Smooth muscle cell (in vitro differentiated cells): ENCODE results near the gene ZNF99. TPM values are rescaled to one million over a fixed set of nuclear protein-coding genes. Genes with fewer than 3 reads are reported as not detected.

Experiments used
- DNase-seq: peaks from one replicate; lab custom pipeline; 2025; ENCODE audit not compliant: unreplicated experiment; lab: John Stamatoyannopoulos, UW
- H2AFZ ChIP-seq: fragments of 200-600 bp; sonication (generic); 2 replicates; pipeline ENCODE4 v1.6.0; 2016; ENCODE audit warnings: antibody characterized with exemption, low read depth, mild to moderate bottlenecking
- H3F3A ChIP-seq: fragments of 200-600 bp; sonication (generic); 2 replicates; pipeline ENCODE4 v1.6.0; 2017; ENCODE audit warnings: antibody characterized with exemption, low read depth
- H3K27ac ChIP-seq: fragments of 200-600 bp; sonication (generic); 2 replicates; pipeline ENCODE4 v1.5.1; 2016; ENCODE audit warnings: low read depth, mild to moderate bottlenecking
- H3K27me3 ChIP-seq: fragments of 200-600 bp; sonication (generic); 2 replicates; pipeline ENCODE4 v1.6.1; 2016; ENCODE audit warnings: low read depth, mild to moderate bottlenecking
- H3K36me3 ChIP-seq: fragments of 200-600 bp; sonication (generic); 2 replicates; pipeline ENCODE4 v1.5.1; 2016; ENCODE audit warnings: low read depth
- H3K4me1 ChIP-seq: fragments of 200-600 bp; sonication (generic); 2 replicates; pipeline ENCODE4 v1.5.1; 2016; ENCODE audit warnings: low read depth
- H3K4me2 ChIP-seq: fragments of 200-600 bp; sonication (generic); 2 replicates; pipeline ENCODE4 v1.6.0; 2016; ENCODE audit warnings: mild to moderate bottlenecking
- H3K4me3 ChIP-seq: fragments of 200-600 bp; sonication (generic); 2 replicates; pipeline ENCODE4 v1.5.1; 2016; ENCODE audit warnings: mild to moderate bottlenecking
- H3K79me2 ChIP-seq: fragments of 200-600 bp; sonication (generic); 2 replicates; pipeline ENCODE4 v1.6.0; 2016; ENCODE audit warnings: low read depth, mild to moderate bottlenecking
- H3K9ac ChIP-seq: fragments of 200-600 bp; sonication (generic); 2 replicates; pipeline ENCODE4 v1.6.0; 2016; ENCODE audit warnings: low read depth
- H3K9me3 ChIP-seq: fragments of 200-600 bp; sonication (generic); replicated peaks from 2 replicates; pipeline ENCODE4 v1.5.1; 2016; ENCODE audit warnings: low read depth
- H4K20me1 ChIP-seq: fragments of 200-600 bp; sonication (generic); 2 replicates; pipeline ENCODE4 v1.6.0; 2016; ENCODE audit warnings: low read depth
- CTCF ChIP-seq: fragments of 200-600 bp; sonication (generic); IDR thresholded peaks from 2 replicates; pipeline ENCODE4 v1.5.1; 2017; ENCODE audit warnings: borderline replicate concordance, mild to moderate bottlenecking, antibody characterized with exemption; ENCODE audit not compliant: insufficient read depth, poor library complexity, severe bottlenecking
- WGBS: methylation state at CpG from one replicate; pipeline ENCODE4 v1.1.7; 2016; ENCODE audit warnings: low lambda C conversion rate; 5-methylcytosine and 5-hydroxymethylcytosine counted together
- polyA plus RNA-seq: library from polyadenylated mRNA; unstranded; fragments of >200 nt; fragmentation: Nextera tagmentation; extraction: Ambion mirVana; gene quantifications from 2 replicates; pipeline ENCODE4 v1.2.1, GENCODE V29; 2016
- total RNA-seq: library from RNA; depleted of rRNA; stranded (reverse); fragments of >200 nt; gene quantifications from 2 replicates; pipeline ENCODE4 v1.2.3, GENCODE V29; 2014

ZNF99 gene
- not detected in 2 replicates for total RNA-seq
- polyA plus RNA-seq = not detected in 2 replicates

- H3K36me3 ChIP-seq = no peaks in the 10 kb centered on the region
- no peaks in the 10 kb centered on the region for H3K4me1 ChIP-seq
- H3K4me3 ChIP-seq = no peak within 1 kb of the TSS
- no peak within 1 kb of the TSS for H2AFZ ChIP-seq
- no peak for TF ChIP-seq CTCF
- H3K27me3 ChIP-seq = no peaks in the 10 kb centered on the region
- H4K20me1 ChIP-seq = no peaks in the 10 kb centered on the region
- no peak within 1 kb of the TSS for H3K9ac ChIP-seq
- H3K79me2 ChIP-seq = no peaks in the 10 kb centered on the region
- no peak within 1 kb of the TSS for H3K4me2 ChIP-seq
- DNase-seq = no peak
- no peak within 1 kb of the TSS for H3K27ac ChIP-seq
- H3K9me3 ChIP-seq = peaks cover 11% of the 10 kb centered on the region
- H3F3A ChIP-seq = no peaks in the 10 kb centered on the region
- WGBS = 91% methylated on average over 36 of the region's 36 CpGs
Measured at GRCh38 chr19:22783651-22784410, at the start of gene ZNF99. TSS of gene ZNF99 (minus strand) at chr19:22784151. CDS start at chr19:22784016, 135 bp downstream.

- Histone ChIP-seq H3K4me1 (no peaks in the 10 kb centered on the region), H3K36me3 (no peaks in the 10 kb centered on the region), H3K4me2 (no peak within 1 kb of the TSS), H3K27ac (no peak within 1 kb of the TSS), H3K27me3 (no peaks in the 10 kb centered on the region), H3K9ac (no peak within 1 kb of the TSS), H3K9me3 (peaks cover 14% of the 10 kb centered on the region), H4K20me1 (no peaks in the 10 kb centered on the region), H3F3A (no peaks in the 10 kb centered on the region), H3K4me3 (no peak within 1 kb of the TSS), H2AFZ (no peak within 1 kb of the TSS), H3K79me2 (no peaks in the 10 kb centered on the region)
- DNase-seq = no peak
- 90% methylated on average over 31 of the region's 31 CpGs for WGBS
- no peak for TF ChIP-seq CTCF
Measured at GRCh38 chr19:22832031-22832762, 48.2 kb upstream of the ZNF99 start, which contains the start of gene ZNF723. TSS of gene ZNF723 (plus strand) at chr19:22832291. CDS start at chr19:22832380, 89 bp downstream.

- Histone ChIP-seq H3K4me1 (no peaks in the 10 kb centered on the region), H3K4me2 (no peak overlapping the region), H3K27ac (no peak overlapping the region), H4K20me1 (no peaks in the 10 kb centered on the region), H3K9ac (no peak overlapping the region), H3K9me3 (peaks cover 14% of the 10 kb centered on the region), H2AFZ (no peak overlapping the region), H3K4me3 (no peak overlapping the region), H3F3A (no peaks in the 10 kb centered on the region), H3K27me3 (no peaks in the 10 kb centered on the region), H3K79me2 (no peaks in the 10 kb centered on the region), H3K36me3 (no peaks in the 10 kb centered on the region)
- WGBS = 90% methylated on average over 11 of the region's 11 CpGs
- no peak for DNase-seq
- no peak for TF ChIP-seq CTCF
Measured at GRCh38 chr19:22831211-22831610, 47.3 kb upstream of the ZNF99 start.
